T47D (cell line): ENCODE measurements around the gene IFT88.

ENCODE experiments used
- DNase-seq, 2 experiments: peaks; one replicate each; pipeline versions ENCODE4 v3.0.0 to v3.0.0-alpha.2; 2011 to 2012; ENCODE audit warnings: low read depth in 1 of 2, low spot score in 1 of 2
- JUND ChIP-seq: IDR thresholded peaks from 2 replicates; pipeline ENCODE4 v1.6.1; 2012; ENCODE audit warnings: low read depth
- in situ Hi-C: cut with HindIII; loops from 2 replicates; pipeline ENCODE4 v1.10.0; 2016; ENCODE audit warnings: low sequenced_read_pairs, low pct_unique_long_range_greater_than_20kb

Gene IFT88

DNA sequence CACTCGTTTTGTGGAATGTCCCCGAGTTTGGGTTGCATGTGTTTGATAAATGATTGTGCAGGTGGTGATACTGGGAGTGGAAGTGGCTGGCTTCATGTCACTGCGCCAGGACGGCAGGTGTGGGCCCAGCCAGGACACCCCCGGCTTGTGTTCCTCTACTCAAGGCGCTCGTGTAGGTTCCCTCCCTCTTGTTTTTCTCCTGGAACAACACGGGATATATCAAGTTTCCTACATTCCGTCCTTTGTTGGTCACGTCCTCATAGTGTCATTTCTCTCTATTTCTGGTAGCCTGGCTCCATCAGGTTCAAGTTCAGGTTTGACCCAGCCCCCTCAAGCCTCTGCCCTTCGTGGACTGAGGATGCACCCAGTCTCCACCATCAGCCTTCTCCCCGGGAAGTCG lies 152.8 kb downstream of the IFT88 start:
- TF ChIP-seq JUND, result no peak
- no peak for DNase-seq
- in situ Hi-C loops, result no loop called here

DNA sequence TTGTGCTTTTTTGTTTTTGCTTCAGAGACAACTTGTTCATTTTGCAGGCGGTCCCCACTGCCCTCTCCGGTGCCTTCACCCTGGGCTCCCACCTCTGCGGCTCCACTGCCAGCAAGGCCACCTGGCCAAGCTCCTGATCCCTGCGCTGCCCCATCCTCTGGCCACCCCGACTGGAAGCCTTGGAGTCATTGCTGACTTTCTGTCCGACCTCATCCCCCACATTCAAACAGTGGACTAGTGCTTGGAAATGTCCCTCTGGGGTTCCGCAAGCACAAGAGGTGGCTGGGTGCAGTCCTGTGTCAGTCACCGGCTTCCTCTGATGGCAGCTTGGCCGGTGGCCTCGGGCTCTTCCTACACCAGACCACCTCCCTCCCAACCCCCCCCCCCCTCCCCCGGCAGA lies 153.5 kb downstream of the IFT88 start:
- no peak for DNase-seq
- in situ Hi-C loops, result no loop called here
- no peak for TF ChIP-seq JUND

DNA sequence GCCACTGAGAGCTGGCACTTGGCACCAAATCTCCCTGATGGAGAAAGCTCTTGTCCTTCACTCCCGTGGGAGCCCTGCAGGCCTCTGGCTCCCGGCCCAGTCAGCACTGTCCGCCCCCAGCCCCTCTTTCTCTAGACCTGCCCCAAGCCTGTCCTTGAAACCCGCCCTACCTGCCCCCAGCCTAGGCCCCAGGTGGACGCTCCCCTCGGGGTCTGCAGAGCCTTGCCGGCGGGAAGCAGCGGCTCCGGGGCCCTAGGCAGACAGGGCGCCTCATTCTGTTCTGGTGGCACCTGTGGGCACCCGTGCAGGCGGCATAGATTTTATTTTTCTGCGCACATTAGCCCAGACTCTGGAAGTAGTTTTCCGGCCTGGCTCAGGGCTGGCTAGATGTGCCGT lies 154.1 kb downstream of the IFT88 start:
- no peak for DNase-seq
- no peak for TF ChIP-seq JUND
- in situ Hi-C loops, result no loop called here

DNA sequence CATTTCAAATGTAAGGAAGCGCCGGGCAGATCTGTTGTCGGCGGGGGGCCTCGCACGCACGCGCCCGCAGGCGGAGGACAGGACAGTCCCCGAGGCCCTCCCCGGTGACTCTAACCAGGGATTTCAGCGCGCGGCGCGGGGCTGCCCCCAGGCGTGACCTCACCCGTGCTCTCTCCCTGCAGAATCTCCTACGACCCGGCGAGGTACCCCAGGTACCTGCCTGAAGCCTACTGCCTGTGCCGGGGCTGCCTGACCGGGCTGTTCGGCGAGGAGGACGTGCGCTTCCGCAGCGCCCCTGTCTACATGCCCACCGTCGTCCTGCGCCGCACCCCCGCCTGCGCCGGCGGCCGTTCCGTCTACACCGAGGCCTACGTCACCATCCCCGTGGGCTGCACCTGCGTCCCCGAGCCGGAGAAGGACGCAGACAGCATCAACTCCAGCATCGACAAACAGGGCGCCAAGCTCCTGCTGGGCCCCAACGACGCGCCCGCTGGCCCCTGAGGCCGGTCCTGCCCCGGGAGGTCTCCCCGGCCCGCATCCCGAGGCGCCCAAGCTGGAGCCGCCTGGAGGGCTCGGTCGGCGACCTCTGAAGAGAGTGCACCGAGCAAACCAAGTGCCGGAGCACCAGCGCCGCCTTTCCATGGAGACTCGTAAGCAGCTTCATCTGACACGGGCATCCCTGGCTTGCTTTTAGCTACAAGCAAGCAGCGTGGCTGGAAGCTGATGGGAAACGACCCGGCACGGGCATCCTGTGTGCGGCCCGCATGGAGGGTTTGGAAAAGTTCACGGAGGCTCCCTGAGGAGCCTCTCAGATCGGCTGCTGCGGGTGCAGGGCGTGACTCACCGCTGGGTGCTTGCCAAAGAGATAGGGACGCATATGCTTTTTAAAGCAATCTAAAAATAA lies 154.7 kb downstream of the IFT88 start:
- DNase-seq, result no peak
- no peak for TF ChIP-seq JUND
- in situ Hi-C loops, result no loop called here

DNA sequence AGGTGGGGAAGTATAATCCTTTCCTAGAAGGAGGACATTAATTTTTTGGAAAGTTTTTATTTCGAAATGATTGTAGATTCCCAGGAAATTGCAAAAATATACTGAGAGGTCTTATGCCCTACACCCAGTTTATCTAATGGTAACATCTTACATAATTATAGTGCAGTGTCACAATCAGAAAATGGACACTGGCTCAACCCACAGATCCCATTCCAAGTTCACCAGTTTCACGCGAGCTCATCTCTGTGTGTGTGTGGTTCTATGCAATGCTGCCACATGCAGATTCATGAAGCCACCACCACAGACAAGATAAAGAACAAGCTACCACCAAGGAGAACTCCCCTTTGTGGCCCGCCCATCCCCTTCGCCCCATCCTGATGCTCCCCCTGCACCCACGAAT lies 160.9 kb downstream of the IFT88 start:
- no peak for TF ChIP-seq JUND
- in situ Hi-C loops, result no loop called here
- DNase-seq, result no peak

DNA sequence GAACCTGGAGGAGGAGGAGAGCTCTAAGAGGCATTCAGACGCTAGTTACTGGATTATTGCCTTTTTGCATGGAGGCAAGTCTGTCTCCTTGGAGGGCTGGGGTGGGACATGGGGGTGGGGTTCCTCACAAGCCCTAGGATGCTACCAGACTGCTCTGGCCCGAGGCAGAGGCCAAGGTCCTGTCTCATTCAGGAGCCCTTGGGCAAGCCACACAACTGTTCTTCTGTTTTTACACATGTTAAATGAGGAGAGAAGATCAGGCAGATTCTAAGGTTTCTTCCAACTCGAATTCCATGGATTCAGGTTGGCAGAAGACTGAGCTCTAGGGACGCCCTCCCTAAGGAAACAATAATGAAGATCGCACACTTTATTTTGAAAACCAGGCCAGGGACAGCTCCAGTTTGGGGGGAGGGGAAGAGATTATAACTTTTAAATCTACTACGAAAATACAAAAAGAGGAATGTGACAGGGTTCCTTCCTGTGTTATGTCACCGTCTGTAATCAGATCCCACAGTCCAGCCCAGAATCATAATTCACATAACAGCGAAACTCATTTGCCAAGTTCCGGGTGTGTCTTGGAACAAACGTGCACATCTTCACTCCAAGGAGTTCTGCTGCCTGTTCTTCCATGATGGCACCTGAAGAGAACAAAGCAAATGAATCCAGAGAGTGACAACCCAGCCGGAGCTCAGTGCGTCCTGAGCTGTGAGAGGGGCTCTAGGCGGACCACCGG lies 161.8 kb downstream of the IFT88 start:
- in situ Hi-C loops, result no loop called here

DNA sequence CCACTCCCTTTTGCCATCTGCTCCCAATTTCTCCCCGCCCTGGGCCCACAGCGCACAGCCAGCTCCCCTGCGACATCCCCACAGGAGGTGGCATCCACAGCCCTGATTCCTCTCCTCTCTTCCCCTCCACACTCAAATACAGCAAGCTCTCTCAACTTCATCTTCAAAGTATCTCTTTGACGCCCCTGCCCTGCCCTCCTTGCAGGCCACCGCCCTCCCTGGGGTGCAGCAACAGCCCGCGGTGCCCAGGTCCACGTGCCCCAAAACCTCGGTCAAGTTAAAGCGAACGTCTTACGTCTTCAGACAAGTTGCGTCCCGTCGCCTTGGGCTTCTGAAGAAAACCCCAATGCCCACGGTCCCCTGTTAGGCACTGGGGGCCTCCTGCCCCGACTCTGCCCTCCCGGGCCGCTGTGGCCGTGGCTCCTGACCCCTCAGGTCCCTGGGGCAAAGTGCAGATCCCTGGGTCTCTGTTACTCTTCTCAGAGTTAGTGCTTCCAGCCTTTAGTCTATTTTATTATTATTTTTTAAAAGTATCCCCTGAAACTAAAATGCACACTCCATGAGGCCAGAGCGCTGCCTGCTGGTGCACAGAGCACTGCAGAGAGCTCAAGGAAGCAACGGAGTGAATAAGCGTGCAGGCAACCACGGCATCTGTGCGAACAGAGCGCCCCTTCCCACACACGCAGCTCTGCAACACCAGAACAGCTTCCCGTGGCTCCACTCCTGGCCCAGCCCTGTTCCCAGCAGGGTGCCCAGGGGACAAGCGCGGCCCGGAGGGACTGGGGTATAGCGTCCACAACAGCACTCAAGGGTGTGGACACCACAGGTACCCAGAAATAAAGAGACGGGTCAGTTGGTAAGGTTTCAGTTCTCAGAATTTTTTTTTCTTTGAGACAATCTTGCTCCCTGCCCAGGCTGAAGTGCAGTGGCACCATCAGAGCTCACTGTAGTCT lies 163.0 kb downstream of the IFT88 start:
- TF ChIP-seq JUND, result no peak

More for the DNA sequence above, 161.8 kb downstream of the IFT88 start:
- no peak for TF ChIP-seq JUND
- DNase-seq, result no peak

DNA sequence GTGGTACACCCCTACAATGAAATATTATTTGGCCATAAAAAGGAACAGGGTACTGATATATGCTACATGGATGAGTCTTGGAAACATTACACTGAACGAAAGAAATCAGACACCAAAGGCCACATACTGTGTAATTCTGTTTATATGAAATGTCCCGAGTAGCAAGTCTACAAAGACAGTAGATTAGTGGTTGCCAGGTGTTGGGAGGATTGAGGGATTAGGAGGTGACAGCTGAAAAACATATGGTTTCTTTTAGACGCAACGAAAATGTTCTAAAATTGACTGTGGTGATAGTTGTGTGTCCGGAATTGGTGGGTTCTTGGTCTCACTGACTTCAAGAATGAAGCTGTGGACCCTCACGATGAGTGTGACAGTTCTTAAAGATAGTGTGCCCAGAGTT lies 171.7 kb downstream of the IFT88 start:
- no peak for TF ChIP-seq JUND
- no peak for DNase-seq
- in situ Hi-C loops, result no loop called here

More for the DNA sequence above, 163.0 kb downstream of the IFT88 start:
- DNase-seq, result no peak
- in situ Hi-C loops, result no loop called here

DNA sequence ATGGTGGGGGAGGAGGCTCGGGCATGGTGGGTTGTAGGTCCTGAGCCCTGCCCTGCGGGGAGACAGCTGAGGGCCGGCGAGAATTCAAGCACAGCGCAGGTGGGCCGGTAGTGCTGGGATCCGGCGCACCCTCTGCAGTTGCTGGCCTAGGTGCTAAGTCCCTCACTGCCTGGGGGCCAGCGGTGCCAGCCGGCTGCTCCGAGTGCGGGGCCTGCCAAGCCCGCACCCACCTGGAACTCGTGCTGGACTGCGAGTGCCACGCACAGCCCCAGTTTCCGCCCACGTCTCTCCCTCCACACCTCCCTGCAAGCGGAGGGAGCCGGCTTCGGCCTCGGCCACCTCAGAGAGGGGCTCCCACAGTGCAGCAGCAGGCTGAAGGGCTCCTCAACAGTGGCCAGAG lies 173.1 kb downstream of the IFT88 start:
- in situ Hi-C loops, result no loop called here
- no peak for TF ChIP-seq JUND
- no peak for DNase-seq
